NCI-H187 treated with DMSO at 0.1 percent for 48 hours (cell line): ENCODE results near the gene DCST2.
A peak's percentile ranks its signal among the peaks of the same experiment; 100 is the strongest.

ENCODE experiments used
- DNase-seq: peaks from one replicate; lab custom pipeline; 2025; lab: John Stamatoyannopoulos, UW

The DCST2 gene

GRCh38 chr1:155069551-155070157 lies 36.1 kb upstream of the DCST2 start:
- DNase-seq: no peak

DNA sequence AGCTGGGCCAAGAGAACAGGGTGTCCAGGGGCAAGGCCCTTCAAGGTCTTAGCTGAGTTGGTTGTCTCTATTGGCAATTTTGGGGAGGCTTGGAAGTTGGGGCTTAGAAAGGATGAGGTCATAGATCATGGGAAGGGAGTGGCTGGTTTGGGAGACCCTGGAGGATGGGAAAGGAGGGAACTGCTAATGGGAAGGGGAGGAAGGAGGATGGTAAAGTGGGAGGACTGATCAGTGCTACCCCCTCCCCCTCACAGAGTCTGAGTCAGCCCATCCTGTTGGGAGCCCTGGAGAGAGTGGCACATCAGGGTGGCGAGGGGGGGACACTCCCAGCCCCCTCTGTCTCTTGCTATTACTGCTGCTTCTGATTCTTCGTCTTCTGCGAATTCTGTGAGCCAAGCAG lies 35.0 kb upstream of the DCST2 start:
- DNase-seq: no peak

GRCh38 chr1:155066777-155067176 lies 33.2 kb upstream of the DCST2 start:
- DNase-seq: no peak

DNA sequence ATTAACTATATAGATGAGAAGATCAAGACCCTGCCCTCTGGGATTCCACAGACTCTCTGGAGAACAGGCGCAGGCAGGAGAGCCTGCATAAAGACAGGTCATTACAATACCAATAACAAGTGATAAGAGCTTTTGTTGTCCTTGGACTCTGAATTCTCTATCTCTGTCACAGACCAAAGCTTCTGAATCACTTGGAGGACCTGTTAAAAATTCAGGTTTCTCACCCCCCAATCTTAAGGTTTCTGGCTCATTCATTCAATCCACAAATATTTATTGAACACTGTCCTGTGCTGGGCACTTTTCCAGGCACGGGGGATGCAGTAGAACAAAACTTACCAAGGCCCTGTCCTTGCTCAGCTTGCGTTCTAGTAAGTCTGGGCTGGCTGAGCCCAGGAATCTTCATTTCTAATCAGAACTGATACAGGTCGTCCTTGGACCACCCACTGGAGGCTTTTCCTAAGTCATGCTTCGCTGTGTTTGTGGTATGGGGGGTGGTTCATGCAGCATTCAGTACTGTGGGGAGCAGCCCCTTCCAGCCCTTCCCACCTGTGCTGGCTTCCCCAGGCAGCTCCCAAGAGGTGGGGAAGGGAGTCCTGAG lies 31.4 kb upstream of the DCST2 start:
- no peak for DNase-seq

DNA sequence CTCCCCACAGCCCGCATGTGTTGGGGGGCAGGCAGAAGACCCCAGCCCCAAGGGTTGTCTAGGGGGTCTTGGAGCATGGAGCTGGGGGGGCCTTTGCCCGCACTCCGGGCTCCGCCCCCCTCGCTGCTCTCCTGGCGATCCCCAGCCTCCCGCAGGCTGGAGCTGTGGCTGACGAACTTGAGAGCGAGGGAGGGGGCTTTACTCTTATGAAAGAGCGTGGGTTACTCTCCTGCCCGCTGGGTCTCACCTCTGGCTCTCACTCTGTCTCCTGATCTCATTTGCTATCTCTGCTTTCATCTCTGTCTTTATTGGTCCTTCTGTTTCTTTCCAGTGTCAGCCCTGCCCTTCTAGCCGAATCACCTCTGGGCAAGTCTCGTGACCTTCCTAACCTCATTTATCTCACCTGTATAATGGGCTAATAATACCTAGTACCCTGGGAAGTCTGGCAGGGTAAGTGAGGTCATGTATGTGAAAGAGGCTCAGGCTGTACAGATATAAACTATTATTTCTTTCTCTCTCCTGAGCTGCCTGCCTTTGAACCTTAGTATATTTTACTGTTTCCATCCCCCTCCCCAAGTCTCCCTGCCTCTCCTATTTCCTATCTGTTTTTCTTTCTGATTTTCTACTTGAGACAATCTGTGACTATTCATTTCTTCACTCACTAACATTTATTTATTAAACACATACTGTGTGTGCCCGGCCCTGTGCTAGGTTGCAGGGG lies 30.7 kb upstream of the DCST2 start:
- DNase-seq: no peak

- no peak for DNase-seq
Measured at GRCh38 chr1:155063550-155064110, 30.0 kb upstream of the DCST2 start, which contains the start of gene EFNA4. Gene EFNA4, plus strand, starts transcription at chr1:155063740. Its CDS starts 84 bp downstream, at chr1:155063824.

GRCh38 chr1:155062702-155063411 lies 29.3 kb upstream of the DCST2 start:
- DNase-seq: no peak

DNA sequence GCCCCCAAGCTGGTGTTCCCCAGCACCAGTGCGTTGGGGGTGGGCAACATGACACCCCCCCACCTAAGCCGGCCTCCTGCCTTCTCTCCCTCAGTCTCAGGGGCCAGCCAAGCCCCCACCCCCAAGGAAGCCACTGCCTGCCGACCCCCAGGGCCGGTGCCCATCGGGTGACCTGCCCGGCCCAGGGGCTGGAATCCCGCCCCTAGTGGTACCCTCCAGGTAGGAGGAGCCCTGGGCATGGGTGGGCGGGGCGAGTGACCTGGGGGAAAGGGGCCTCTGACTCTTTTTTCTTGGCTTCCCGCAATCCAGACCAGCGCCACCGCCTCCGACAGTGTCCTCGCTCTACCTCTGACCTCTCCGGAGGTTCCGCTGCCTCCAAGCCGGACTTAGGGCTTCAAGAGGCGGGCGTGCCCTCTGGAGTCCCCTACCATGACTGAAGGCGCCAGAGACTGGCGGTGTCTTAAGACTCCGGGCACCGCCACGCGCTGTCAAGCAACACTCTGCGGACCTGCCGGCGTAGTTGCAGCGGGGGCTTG lies 28.6 kb upstream of the DCST2 start:
- DNase-seq: no peak

GRCh38 chr1:155061381-155062150 lies 28.0 kb upstream of the DCST2 start:
- peak; percentile 75 for DNase-seq

DNA sequence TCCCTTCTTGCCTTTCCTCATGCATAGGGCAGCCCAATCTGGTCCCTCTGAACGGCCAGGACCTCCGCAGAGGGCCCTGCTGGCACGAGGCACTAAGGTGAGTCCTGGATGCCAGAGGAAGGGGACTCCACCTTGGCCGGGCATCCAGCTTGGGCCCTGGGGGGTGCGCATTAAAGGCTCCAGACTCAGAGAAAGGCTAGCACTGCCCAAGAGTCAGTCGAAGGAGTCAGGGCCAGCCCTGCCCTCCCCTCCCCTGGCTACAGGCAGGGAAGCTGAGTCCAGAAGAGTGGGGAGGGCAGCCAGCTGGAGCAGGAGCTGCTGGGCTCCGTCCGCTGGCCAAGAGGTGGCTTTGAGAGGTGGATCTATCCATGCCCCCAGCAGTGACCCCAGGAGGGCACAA lies 27.2 kb upstream of the DCST2 start:
- no peak for DNase-seq

DNA sequence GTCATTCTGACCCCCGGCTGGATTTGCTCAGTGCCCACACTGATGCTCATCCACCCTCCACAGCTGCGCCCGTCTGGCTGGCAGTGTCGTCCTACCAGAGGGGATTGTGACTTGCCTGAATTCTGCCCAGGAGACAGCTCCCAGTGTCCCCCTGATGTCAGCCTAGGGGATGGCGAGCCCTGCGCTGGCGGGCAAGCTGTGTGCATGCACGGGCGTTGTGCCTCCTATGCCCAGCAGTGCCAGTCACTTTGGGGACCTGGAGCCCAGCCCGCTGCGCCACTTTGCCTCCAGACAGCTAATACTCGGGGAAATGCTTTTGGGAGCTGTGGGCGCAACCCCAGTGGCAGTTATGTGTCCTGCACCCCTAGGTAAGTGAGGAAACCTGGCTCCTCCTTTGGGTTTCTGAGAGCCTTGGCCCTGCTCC lies 24.2 kb upstream of the DCST2 start:
- no peak for DNase-seq

DNA sequence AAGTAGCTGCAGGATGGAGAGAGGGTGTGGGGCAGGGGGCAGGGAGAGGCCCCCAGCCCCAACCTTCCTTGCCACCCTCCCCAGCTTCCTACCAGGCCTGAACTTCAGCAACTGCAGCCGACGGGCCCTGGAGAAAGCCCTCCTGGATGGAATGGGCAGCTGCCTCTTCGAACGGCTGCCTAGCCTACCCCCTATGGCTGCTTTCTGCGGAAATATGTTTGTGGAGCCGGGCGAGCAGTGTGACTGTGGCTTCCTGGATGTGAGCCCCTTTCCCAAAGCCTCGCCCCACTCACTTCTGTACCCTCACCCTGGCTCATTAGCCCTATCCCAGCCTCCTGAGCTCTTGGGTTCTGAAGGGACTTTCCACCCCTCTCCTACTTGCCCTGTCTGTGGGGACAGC lies 23.5 kb upstream of the DCST2 start:
- DNase-seq: no peak

- DNase-seq: no peak
Measured at GRCh38 chr1:155053531-155054105, 20.0 kb upstream of the DCST2 start.

DNA sequence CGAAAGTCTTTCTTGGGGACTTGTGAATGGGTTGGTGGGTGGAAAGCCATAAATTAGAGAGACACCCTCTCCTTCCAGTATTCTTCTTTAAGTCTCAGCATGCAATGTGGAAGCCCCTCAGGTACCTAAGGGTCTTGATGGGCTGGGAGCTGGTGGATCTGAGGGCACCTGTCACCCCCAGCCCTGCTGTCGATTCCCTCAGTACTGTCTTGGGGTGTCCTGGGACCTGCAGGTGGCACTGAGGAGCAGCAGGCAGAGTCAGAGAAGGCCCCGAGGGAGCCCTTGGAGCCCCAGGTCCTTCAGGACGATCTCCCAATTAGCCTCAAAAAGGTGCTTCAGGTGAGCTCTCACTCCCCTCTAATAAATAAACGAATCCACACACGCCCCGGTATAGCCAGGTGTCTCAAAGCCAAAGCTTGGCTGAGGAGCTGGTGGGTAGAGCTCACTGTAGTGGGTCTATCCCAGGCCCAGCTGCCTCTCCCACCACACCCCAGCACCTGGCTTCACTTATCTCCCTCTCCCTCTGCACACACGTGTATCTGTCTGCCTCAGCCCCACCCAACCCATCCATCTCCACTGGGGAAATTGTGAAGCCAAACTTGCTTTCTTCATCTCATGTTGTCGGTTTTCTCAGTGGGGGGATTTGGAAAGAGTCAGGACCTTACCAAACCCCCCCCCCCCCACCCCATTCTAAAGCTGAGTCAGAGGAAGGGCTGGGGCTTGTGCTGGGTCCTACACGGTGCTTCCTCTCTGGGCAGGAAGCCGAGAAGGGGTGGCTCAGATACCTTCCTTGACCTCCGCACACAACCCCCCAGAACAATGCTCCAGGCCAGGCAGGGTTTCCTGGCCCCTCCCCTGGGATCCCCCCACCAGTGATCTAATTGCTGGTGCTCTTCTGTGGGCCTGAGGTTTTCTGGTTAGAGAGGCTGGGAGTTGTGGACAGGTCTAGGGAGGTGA lies 19.1 kb upstream of the DCST2 start:
- DNase-seq: peak; percentile 46

GRCh38 chr1:155051777-155052398 lies 18.3 kb upstream of the DCST2 start:
- DNase-seq: no peak

DNA sequence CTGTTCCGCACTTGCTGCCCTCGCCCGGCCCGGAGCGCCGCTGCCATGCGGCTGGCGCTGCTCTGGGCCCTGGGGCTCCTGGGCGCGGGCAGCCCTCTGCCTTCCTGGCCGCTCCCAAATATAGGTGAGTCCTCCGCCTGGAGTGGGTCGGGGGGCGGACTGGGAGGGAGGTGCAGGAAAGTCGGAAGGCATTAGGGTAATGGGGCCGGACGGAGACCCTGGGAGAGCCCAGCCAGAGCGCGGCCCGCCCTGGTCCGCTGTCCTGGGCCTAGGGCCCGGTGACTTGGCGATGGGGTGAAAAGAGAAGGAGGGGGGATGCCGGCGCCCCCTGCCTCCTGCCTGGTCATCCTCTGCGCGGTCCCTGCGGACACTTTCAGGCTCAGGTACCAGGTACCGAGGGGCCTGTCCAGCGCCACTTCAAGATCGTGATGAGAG lies 17.8 kb upstream of the DCST2 start:
- no peak for DNase-seq

- DNase-seq: no peak
Measured at GRCh38 chr1:155050560-155051341, 17.2 kb upstream of the DCST2 start, which contains the start of gene ADAM15. Gene ADAM15, plus strand, starts transcription at chr1:155051316. Its CDS starts 71 bp downstream, at chr1:155051387.
